ENCODE measurements around the gene PUS7.
A peak's percentile ranks its signal among the peaks of the same experiment; 100 is the strongest.

PUS7 gene

DNA sequence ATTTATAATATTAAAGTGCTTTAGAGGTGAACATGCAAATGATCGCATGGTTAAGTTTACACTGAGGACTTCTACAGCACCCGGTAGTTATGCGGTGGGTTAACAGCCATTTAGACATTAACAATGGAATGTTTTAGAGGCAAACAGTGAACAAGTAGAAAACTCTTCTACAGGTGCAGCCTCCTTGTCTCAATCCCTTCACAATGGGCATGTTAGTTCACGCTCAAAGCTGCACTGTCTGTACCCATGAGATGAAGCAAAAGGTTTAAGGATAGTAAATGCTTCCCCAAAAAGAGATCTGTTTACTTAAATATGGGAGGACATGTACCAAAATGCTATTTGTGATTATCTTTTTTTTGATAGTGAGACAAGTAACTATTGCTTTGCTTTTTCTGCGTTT lies 25.1 kb downstream of the PUS7 start:
- no peak for DNase-seq (ENCODE audit: low read depth)
- TF ChIP-seq CTCF (IDR thresholded peaks at IDR 0.05; ENCODE audit: insufficient read depth, low read depth, low read length, missing control alignments): no peak
- no peak overlapping the region for H3K4me3 ChIP-seq (ENCODE audit: low read depth, low read length)

DNA sequence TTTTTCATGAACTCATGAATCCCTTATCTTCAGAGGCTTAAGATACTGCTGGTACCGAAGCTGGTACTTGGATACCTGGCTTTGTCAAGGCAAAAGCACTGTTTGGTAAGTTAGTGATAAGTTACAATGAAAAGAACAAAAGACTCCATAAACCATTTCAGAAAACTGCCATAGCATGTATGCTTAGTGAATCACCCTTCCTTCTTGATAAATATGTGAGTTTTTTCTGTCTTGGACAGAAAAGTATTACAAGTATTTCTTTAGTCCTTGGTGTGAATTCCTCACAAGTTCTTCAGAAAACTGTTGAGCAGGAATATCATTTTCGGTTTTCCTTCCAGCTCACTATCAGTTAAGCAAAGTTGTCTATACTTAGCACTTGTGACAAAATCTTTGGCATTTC lies 25.6 kb downstream of the PUS7 start:
- no peak for TF ChIP-seq CTCF (IDR thresholded peaks at IDR 0.05; ENCODE audit: insufficient read depth, low read depth, low read length, missing control alignments)
- H3K4me3 ChIP-seq (ENCODE audit: low read depth, low read length): no peak overlapping the region
- DNase-seq (ENCODE audit: low read depth): no peak

DNA sequence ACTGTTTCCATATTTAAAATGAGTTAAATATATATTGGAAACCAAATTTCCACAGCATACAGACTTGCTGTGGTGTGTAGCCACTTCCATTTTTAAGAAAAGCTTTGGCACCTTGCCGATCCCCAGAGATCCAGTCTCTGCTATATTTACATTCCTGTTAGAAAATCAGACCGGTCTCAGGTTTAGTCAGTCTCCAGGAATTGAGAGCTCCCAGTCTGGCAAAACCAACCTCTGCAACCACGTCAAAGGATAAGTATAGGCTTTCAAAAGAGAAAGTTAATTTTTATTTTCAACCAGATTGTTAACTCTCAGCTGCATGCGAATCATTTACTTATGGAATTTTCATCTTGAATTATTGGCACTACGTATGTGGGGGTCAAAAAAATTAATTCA lies 28.2 kb downstream of the PUS7 start:
- H3K4me3 ChIP-seq (ENCODE audit: low read depth, low read length): no peak overlapping the region
- DNase-seq (ENCODE audit: low read depth): no peak
- TF ChIP-seq CTCF (IDR thresholded peaks at IDR 0.05; ENCODE audit: insufficient read depth, low read depth, low read length, missing control alignments): no peak

- no peak for TF ChIP-seq CTCF (IDR thresholded peaks at IDR 0.05; ENCODE audit: insufficient read depth, low read depth, low read length, missing control alignments)
- H3K4me3 ChIP-seq (ENCODE audit: low read depth, low read length): no peak overlapping the region
Observed at GRCh38 chr7:105493196-105493922, 28.7 kb downstream of the PUS7 start.

GRCh38 chr7:105489409-105489808 lies 32.7 kb downstream of the PUS7 start:
- DNase-seq (ENCODE audit: low read depth): no peak
- TF ChIP-seq CTCF (IDR thresholded peaks at IDR 0.05; ENCODE audit: insufficient read depth, low read depth, low read length, missing control alignments): no peak
- no peak overlapping the region for H3K4me3 ChIP-seq (ENCODE audit: low read depth, low read length)

More at GRCh38 chr7:105493196-105493922, 28.7 kb downstream of the PUS7 start:
- DNase-seq (ENCODE audit: low read depth): no peak

GRCh38 chr7:105487579-105488571 lies 34.2 kb downstream of the PUS7 start:
- TF ChIP-seq CTCF (IDR thresholded peaks at IDR 0.05; ENCODE audit: insufficient read depth, low read depth, low read length, missing control alignments): peak; percentile 26
- no peak overlapping the region for H3K4me3 ChIP-seq (ENCODE audit: low read depth, low read length)
- peak; percentile 49 for DNase-seq (ENCODE audit: low read depth)

Measured in GM12865 (cell line).